Loucy (cell line): Measurements from ENCODE around the gene BCKDK.

Experiments used
- EZH2phosphoT487 ChIP-seq: fragments of 200-600 bp; IDR thresholded peaks from 2 replicates; pipeline ENCODE4 v1.6.1; 2018; ENCODE audit warnings: antibody characterized with exemption, mild to moderate bottlenecking, moderate library complexity, borderline replicate concordance
- TF ChIP-seq, protein P1 (sequence below): fragments of 200-600 bp; sonication (generic); conservative IDR thresholded peaks from 2 replicates; pipeline ENCODE4 v1.5.1; 2014; ENCODE audit warnings: mild to moderate bottlenecking, antibody characterized with exemption, low read length

DNA sequence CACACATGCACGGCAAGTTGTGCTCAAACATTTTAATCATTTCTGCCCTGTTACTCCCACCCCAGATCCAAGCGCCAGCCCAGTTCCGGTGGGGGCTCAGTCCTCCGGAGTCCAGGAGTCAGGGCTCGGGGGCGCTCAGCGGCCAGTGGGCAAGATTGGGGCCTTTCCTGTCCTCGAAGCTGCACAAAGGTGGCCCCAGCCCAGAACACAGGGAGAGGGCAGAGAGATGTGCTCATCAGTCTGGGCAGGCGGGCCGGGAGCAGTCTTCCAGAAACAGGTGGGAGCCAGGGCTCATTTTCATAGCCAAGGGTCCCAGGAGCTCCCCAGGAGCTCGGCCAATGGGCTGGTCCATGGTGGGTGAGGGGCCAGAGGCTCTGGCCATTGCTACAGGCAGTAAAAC is 23.2 kb downstream of the BCKDK start:
- TF ChIP-seq, protein P1, sequence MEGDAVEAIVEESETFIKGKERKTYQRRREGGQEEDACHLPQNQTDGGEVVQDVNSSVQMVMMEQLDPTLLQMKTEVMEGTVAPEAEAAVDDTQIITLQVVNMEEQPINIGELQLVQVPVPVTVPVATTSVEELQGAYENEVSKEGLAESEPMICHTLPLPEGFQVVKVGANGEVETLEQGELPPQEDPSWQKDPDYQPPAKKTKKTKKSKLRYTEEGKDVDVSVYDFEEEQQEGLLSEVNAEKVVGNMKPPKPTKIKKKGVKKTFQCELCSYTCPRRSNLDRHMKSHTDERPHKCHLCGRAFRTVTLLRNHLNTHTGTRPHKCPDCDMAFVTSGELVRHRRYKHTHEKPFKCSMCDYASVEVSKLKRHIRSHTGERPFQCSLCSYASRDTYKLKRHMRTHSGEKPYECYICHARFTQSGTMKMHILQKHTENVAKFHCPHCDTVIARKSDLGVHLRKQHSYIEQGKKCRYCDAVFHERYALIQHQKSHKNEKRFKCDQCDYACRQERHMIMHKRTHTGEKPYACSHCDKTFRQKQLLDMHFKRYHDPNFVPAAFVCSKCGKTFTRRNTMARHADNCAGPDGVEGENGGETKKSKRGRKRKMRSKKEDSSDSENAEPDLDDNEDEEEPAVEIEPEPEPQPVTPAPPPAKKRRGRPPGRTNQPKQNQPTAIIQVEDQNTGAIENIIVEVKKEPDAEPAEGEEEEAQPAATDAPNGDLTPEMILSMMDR = no peak
- no peak for TF ChIP-seq EZH2phosphoT487
